Stimulated activated naive CD8-positive, alpha-beta T cell treated with anti-CD3 and anti-CD28 coated beads, Interleukin-15, amount 100 ng/mL, for 72 hours (primary cell): ENCODE results near the gene AGA.

Experiments
- ATAC-seq: fragments of 150-1000 bp; cut with Tn5 transposase; 2 replicates; pipeline ENCODE4 v1.10.0; 2021; ENCODE audit warnings: mild to moderate bottlenecking, moderate library complexity
- DNase-seq, 2 donors: peaks; one replicate each; pipeline ENCODE4 v3.0.0; 2021 to 2022
- H3K27ac Mint-ChIP-seq, 2 donors: one replicate each; pipeline ENCODE4 v1.8.0; 2022; ENCODE audit warnings: mild to moderate bottlenecking in 2 of 2, mixed read lengths in 2 of 2, moderate library complexity in 2 of 2
- H3K27me3 Mint-ChIP-seq: one replicate; pipeline ENCODE4 v1.8.0; 2022; ENCODE audit warnings: mixed read lengths
- H3K4me1 Mint-ChIP-seq: one replicate; pipeline ENCODE4 v1.8.0; 2022; ENCODE audit warnings: mild to moderate bottlenecking, mixed read lengths
- H3K4me3 Mint-ChIP-seq, 2 donors: one replicate each; pipeline ENCODE4 v1.8.0; 2022; ENCODE audit warnings: mild to moderate bottlenecking in 2 of 2, mixed read lengths in 2 of 2, moderate library complexity in 1 of 2
- H3K9me3 Mint-ChIP-seq, 2 donors: one replicate each; pipeline ENCODE4 v1.8.0; 2022; ENCODE audit warnings: mixed read lengths in 2 of 2

AGA gene

DNA sequence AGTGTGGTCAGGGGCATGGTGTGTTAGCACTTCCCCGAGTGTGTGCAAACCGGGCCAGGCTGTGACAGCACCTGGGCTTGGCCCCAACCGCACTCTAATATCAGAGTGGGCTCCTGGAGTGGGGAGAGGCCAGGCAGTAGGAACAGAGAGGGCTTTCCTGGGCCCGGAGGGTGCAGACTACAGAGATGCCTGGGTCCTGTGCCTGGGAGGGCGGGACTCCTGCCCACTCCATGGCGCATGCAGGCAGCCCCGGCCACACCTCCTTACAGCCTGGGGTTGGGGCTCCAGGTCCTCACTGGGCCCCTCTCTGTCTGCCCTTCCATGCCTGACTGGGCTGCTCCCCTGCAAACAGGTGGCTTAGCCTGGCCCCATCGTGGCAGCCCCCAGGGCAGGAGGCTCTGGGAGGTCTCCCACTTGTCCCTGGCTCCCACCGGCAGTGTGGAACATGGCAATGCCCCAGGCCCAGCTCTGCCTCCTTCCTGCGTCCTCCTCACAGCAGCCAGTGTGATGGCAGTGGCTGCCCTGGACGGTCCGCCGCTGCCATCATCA, 60.4 kb downstream of the AGA start:
- H3K4me1 Mint-ChIP-seq = peaks cover 5% of the 10 kb centered on the region
- DNase-seq = no peak
- ATAC-seq = peak; percentile 56
- H3K4me3 Mint-ChIP-seq = no peak overlapping the region
- H3K27ac Mint-ChIP-seq = no peak overlapping the region
- H3K9me3 Mint-ChIP-seq = no peaks in the 10 kb centered on the region
- H3K27me3 Mint-ChIP-seq = no peaks in the 10 kb centered on the region
